Right atrium auricular region (tissue), 2 donors: ENCODE measurements around the gene OR4N2. TPM values are rescaled to one million over a fixed set of nuclear protein-coding genes. Genes with fewer than 3 reads are reported as not detected.
A peak's percentile ranks its signal among the peaks of the same experiment; 100 is the strongest.

Experiments
- DNase-seq: peaks from one replicate; pipeline ENCODE4 v3.0.0-alpha.2; 2019; ENCODE audit warnings: low spot score
- H3K27ac ChIP-seq, 2 donors: fragments of 200-600 bp; sonication (generic); 1 replicate in 1 of 2; 2 replicates in 1 of 2; pipeline ENCODE4 v1.5.1; 2016 to 2019
- H3K27me3 ChIP-seq, 2 donors: fragments of 200-600 bp; sonication (generic); one replicate each; pipeline versions ENCODE4 v1.5.1 to v1.6.0; 2017 to 2019
- H3K36me3 ChIP-seq: fragments of 200-600 bp; sonication (generic); one replicate; pipeline ENCODE4 v1.5.1; 2016
- H3K4me1 ChIP-seq, 2 donors: fragments of 200-600 bp; sonication (generic); one replicate each; pipeline versions ENCODE4 v1.5.1 to v1.6.0; 2017 to 2019
- H3K4me3 ChIP-seq, 2 donors: fragments of 200-600 bp; sonication (generic); 1 replicate in 1 of 2; 2 replicates in 1 of 2; pipeline ENCODE4 v1.5.1; 2017 to 2019; ENCODE audit warnings: mild to moderate bottlenecking in 1 of 2, moderate library complexity in 1 of 2
- H3K9me3 ChIP-seq, 2 donors: fragments of 200-600 bp; sonication (generic); one replicate each; pipeline ENCODE4 v1.5.1; 2019
- CTCF ChIP-seq, 2 donors: fragments of 200-600 bp; sonication (generic); IDR thresholded peaks; one replicate each; pipeline ENCODE4 v1.5.1; 2019; ENCODE audit warnings: antibody characterized with exemption in 2 of 2
- total RNA-seq, 2 donors: library from RNA; depleted of rRNA; stranded (reverse); fragments of >200 nt; gene quantifications; one replicate each; pipeline ENCODE4 v1.1.0, GENCODE V29; 2016

The OR4N2 gene
- total RNA-seq, 2 donors from 2014 or later: not detected

GRCh38 chr14:19873178-19873577, 69.6 kb downstream of the OR4N2 start:
- no peaks in the 10 kb centered on the region for H3K4me1 ChIP-seq
- H3K9me3 ChIP-seq: peaks cover 0 to 2% of the 10 kb centered on the region in 2 donors
- no peak for TF ChIP-seq CTCF (IDR thresholded peaks at IDR 0.05)
- no peaks in the 10 kb centered on the region for H3K36me3 ChIP-seq
- DNase-seq: no peak
- H3K27me3 ChIP-seq: no peaks in the 10 kb centered on the region
- H3K4me3 ChIP-seq: no peak overlapping the region
- H3K27ac ChIP-seq: no peak overlapping the region

- no peak within 1 kb of the TSS for H3K27ac ChIP-seq
- no peaks in the 10 kb centered on the region for H3K36me3 ChIP-seq
- DNase-seq: no peak
- peaks cover 0 to 5% of the 10 kb centered on the region in 2 donors for H3K9me3 ChIP-seq
- no peak within 1 kb of the TSS for H3K4me3 ChIP-seq
- H3K4me1 ChIP-seq: no peaks in the 10 kb centered on the region
- no peaks in the 10 kb centered on the region for H3K27me3 ChIP-seq
- TF ChIP-seq CTCF (IDR thresholded peaks at IDR 0.05): no peak
Measured at GRCh38 chr14:19874842-19875241, 71.3 kb downstream of the OR4N2 start, which contains the start of gene OR4K2. TSS of gene OR4K2 (plus strand) at chr14:19875142. CDS start at chr14:19876268, 1,126 bp downstream.

- H3K27me3 ChIP-seq: no peaks in the 10 kb centered on the region
- H3K27ac ChIP-seq: no peak overlapping the region
- peak in 1 of 2 donors; percentile 59 for TF ChIP-seq CTCF (IDR thresholded peaks at IDR 0.05)
- no peak for DNase-seq
- peaks cover 0 to 5% of the 10 kb centered on the region in 2 donors for H3K9me3 ChIP-seq
- H3K4me3 ChIP-seq: no peak overlapping the region
- H3K4me1 ChIP-seq: no peaks in the 10 kb centered on the region
- H3K36me3 ChIP-seq: no peaks in the 10 kb centered on the region
Measured at GRCh38 chr14:19878029-19878642, 74.6 kb downstream of the OR4N2 start.

Other genes with a start within 250 kb of the OR4N2 start
- gene OR11H2, start 89.9 kb upstream of the OR4N2 start, total RNA-seq: not detected
- not detected for gene OR4Q3, start 60.2 kb upstream of the OR4N2 start, total RNA-seq
- not detected for gene OR4M1, start 30.3 kb upstream of the OR4N2 start, total RNA-seq
- gene OR4K2, start 71.4 kb downstream of the OR4N2 start, total RNA-seq: not detected
- not detected for gene OR4K5, start 116.8 kb downstream of the OR4N2 start, total RNA-seq
- not detected for gene OR4K1, start 127.1 kb downstream of the OR4N2 start, total RNA-seq
- not detected for gene OR4K15, start 171.8 kb downstream of the OR4N2 start, total RNA-seq
- gene OR4Q2, start 198.4 kb downstream of the OR4N2 start, total RNA-seq: not detected
- not detected for gene OR4K14, start 215.5 kb downstream of the OR4N2 start, total RNA-seq
- not detected for gene OR4K13, start 232.3 kb downstream of the OR4N2 start, total RNA-seq